Osteoblast (primary cell): ENCODE data around the gene HBS1L. TPM values are rescaled to one million over a fixed set of nuclear protein-coding genes. Genes with fewer than 3 reads are reported as not detected.

Source experiments
- DNase-seq: peaks from one replicate; pipeline ENCODE4 v3.0.0; 2011; ENCODE audit warnings: low spot score, mixed read lengths; ENCODE audit not compliant: insufficient read length; ENCODE audit errors: missing footprints
- H2AFZ ChIP-seq: 2 replicates; pipeline ENCODE4 v1.6.0; 2011; ENCODE audit warnings: mild to moderate bottlenecking, low read length
- H3K27ac ChIP-seq: 2 replicates; pipeline ENCODE4 v1.5.1; 2011; ENCODE audit warnings: mild to moderate bottlenecking, low read depth, low read length, moderate library complexity
- H3K27me3 ChIP-seq: 2 replicates; pipeline ENCODE4 v1.6.0; 2012; ENCODE audit warnings: mild to moderate bottlenecking, control low read depth, inconsistent platforms, low read length, moderate library complexity; ENCODE audit not compliant: insufficient read depth
- H3K36me3 ChIP-seq: 2 replicates; pipeline ENCODE4 v1.5.1; 2011; ENCODE audit warnings: mild to moderate bottlenecking, low read length, control low read depth, moderate library complexity; ENCODE audit not compliant: insufficient read depth
- H3K4me1 ChIP-seq: 2 replicates; pipeline ENCODE4 v1.5.1; 2011; ENCODE audit warnings: mild to moderate bottlenecking, low read length, control low read depth, moderate library complexity; ENCODE audit not compliant: insufficient read depth
- H3K4me2 ChIP-seq: 2 replicates; pipeline ENCODE4 v1.6.0; 2011; ENCODE audit warnings: mild to moderate bottlenecking, low read length; ENCODE audit not compliant: insufficient read depth
- H3K4me3 ChIP-seq: fragments of 200-600 bp; sonication (generic); 3 replicates; pipeline ENCODE4 v1.5.1; 2012; ENCODE audit warnings: mild to moderate bottlenecking, low read length, inconsistent platforms; ENCODE audit not compliant: insufficient read depth
- H3K79me2 ChIP-seq: 2 replicates; pipeline ENCODE4 v1.6.0; 2012; ENCODE audit warnings: mild to moderate bottlenecking, low read length, control low read depth, inconsistent platforms; ENCODE audit not compliant: insufficient read depth
- H3K9me3 ChIP-seq: 2 replicates; pipeline ENCODE4 v1.5.1; 2011; ENCODE audit warnings: low read depth, low read length, control low read depth
- H4K20me1 ChIP-seq: 2 replicates; pipeline ENCODE4 v1.6.0; 2012; ENCODE audit warnings: mild to moderate bottlenecking, low read length, control low read depth; ENCODE audit not compliant: insufficient read depth
- total RNA-seq: library from RNA; depleted of rRNA; stranded (reverse); fragments of >200 nt; gene quantifications from 2 replicates; pipeline ENCODE4 v1.2.3, GENCODE V29; 2012
- TF ChIP-seq, protein P1 (sequence below): IDR thresholded peaks from 2 replicates; pipeline ENCODE4 v1.5.1; 2011; ENCODE audit warnings: mild to moderate bottlenecking, low read depth, low read length, moderate library complexity; ENCODE audit errors: extremely low read depth

HBS1L gene
- total RNA-seq, 1 donor, result 94.8 TPM

DNA sequence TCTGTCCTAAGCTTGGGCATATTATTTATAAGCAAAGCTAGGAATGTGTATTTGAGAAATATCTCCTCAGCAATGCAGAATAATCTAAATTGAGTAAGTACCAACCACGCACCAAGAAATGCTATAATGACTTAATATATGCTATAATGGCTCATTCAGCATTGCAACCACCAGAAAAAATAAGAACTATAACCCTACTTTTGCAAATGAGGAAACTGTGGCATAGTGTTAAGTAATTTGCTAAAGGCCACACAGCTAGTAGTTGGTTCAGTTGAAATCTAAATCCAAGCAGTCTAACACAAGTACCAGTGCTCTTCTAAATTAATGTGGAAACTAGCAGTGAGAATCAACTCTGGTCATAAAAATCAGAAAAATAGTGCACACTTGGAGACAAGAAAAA, 35.7 kb downstream of the HBS1L start:
- TF ChIP-seq, protein P1, sequence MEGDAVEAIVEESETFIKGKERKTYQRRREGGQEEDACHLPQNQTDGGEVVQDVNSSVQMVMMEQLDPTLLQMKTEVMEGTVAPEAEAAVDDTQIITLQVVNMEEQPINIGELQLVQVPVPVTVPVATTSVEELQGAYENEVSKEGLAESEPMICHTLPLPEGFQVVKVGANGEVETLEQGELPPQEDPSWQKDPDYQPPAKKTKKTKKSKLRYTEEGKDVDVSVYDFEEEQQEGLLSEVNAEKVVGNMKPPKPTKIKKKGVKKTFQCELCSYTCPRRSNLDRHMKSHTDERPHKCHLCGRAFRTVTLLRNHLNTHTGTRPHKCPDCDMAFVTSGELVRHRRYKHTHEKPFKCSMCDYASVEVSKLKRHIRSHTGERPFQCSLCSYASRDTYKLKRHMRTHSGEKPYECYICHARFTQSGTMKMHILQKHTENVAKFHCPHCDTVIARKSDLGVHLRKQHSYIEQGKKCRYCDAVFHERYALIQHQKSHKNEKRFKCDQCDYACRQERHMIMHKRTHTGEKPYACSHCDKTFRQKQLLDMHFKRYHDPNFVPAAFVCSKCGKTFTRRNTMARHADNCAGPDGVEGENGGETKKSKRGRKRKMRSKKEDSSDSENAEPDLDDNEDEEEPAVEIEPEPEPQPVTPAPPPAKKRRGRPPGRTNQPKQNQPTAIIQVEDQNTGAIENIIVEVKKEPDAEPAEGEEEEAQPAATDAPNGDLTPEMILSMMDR, result no peak

DNA sequence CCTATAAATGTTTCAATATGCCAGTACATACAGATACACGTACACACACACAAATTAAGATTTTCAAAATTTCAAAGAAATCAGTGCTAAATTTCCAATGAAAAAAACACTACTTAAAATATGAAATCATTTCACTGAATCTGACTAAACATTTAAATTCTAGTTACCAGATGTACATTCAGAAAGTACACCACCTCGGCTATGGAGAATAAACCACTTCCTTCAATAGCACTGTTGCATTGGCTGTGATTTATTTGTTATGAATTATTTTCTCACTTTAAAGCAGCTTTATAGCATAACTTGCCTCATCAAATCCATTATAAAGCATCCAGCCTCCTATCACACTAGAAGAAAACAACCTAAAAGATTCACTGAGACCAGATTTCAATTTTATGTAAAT, 36.6 kb downstream of the HBS1L start:
- H3K4me3 ChIP-seq, result no peak overlapping the region
- H3K79me2 ChIP-seq, result peaks cover 12% of the 10 kb centered on the region
- no peaks in the 10 kb centered on the region for H3K36me3 ChIP-seq
- DNase-seq, result no peak
- H3K27ac ChIP-seq, result no peak overlapping the region
- H3K27me3 ChIP-seq, result no peaks in the 10 kb centered on the region
- TF ChIP-seq, protein P1, result no peak
- H3K4me2 ChIP-seq, result no peak overlapping the region
- H2AFZ ChIP-seq, result no peak overlapping the region
- peaks cover 11% of the 10 kb centered on the region for H3K4me1 ChIP-seq
- H4K20me1 ChIP-seq, result peaks cover 4% of the 10 kb centered on the region
- H3K9me3 ChIP-seq, result no peaks in the 10 kb centered on the region

More for the DNA sequence above, 35.7 kb downstream of the HBS1L start:
- no peaks in the 10 kb centered on the region for H3K36me3 ChIP-seq
- no peaks in the 10 kb centered on the region for H3K27me3 ChIP-seq
- peaks cover 12% of the 10 kb centered on the region for H3K79me2 ChIP-seq
- H4K20me1 ChIP-seq, result no peaks in the 10 kb centered on the region
- H3K4me1 ChIP-seq, result peaks cover 3% of the 10 kb centered on the region
- H3K4me3 ChIP-seq, result no peak overlapping the region
- H3K27ac ChIP-seq, result no peak overlapping the region
- no peak overlapping the region for H3K4me2 ChIP-seq
- DNase-seq, result no peak
- H2AFZ ChIP-seq, result no peak overlapping the region
- no peaks in the 10 kb centered on the region for H3K9me3 ChIP-seq

DNA sequence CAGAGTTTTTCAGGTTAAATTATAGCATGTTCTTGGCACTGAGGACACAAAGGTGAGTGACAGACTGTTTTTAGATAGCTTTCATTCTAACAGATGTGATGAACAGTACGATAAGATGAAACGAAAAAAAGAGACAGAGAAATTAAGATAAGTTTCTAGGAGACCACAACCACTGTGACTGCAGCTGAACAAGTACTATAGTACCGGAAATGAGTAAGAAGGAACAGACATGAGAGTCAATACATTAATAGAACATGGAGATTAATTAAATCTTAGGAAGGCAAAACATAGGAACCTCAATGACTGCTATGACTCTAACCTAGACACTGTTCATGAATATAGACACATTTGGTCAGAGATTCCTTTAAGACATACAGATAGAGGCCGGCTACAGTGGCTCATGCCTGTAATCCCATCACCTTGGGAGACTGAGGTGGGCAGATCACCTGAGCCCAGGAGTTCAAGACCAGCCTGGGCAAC, 40.2 kb downstream of the HBS1L start:
- Histone ChIP-seq H3K79me2 (peaks cover 7% of the 10 kb centered on the region), H4K20me1 (peaks cover 7% of the 10 kb centered on the region), H2AFZ (no peak overlapping the region), H3K27me3 (no peaks in the 10 kb centered on the region), H3K27ac (no peak overlapping the region), H3K4me2 (no peak overlapping the region), H3K4me3 (no peak overlapping the region), H3K9me3 (no peaks in the 10 kb centered on the region), H3K36me3 (no peaks in the 10 kb centered on the region), H3K4me1 (peaks cover 17% of the 10 kb centered on the region)
- TF ChIP-seq, protein P1, result no peak
- DNase-seq, result no peak

DNA sequence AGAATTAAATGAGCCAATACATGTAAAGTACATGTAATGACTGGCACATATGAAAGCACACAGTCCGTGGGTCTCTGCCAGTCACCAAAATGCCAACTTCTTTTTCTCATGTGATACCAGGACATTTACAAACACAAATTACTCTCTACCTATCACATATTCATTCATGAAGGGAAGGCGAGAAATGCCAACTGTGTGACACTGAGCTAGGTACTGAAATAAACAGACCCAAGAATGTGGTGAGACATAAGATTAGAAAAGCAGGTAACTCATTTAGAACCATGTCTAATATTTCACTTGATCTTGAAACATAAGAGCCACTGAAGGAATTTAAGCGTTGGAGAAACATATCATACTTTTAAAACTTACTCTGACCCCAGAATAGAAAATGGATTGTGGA, 41.4 kb downstream of the HBS1L start:
- no peaks in the 10 kb centered on the region for H3K36me3 ChIP-seq
- H2AFZ ChIP-seq, result no peak overlapping the region
- TF ChIP-seq, protein P1, result no peak
- no peak for DNase-seq
- H3K9me3 ChIP-seq, result no peaks in the 10 kb centered on the region
- peak overlapping the region; percentile 56 for H3K27ac ChIP-seq
- peaks cover 17% of the 10 kb centered on the region for H3K4me1 ChIP-seq
- H3K4me2 ChIP-seq, result no peak overlapping the region
- H3K79me2 ChIP-seq, result peaks cover 4% of the 10 kb centered on the region
- no peaks in the 10 kb centered on the region for H3K27me3 ChIP-seq
- peaks cover 7% of the 10 kb centered on the region for H4K20me1 ChIP-seq
- H3K4me3 ChIP-seq, result no peak overlapping the region
